IMR-90 (cell line): ENCODE measurements around the gene DCAF16.

ENCODE experiments used
- POLR2A ChIP-seq: IDR thresholded peaks from 2 replicates; pipeline ENCODE4 v1.6.1; 2012; ENCODE audit warnings: mild to moderate bottlenecking, low read depth, low read length
- TF ChIP-seq, protein P1 (sequence below): fragments of 150-350 bp; IDR thresholded peaks from 2 replicates; pipeline ENCODE4 v1.6.1; 2016; ENCODE audit warnings: low read depth, mild to moderate bottlenecking, low read length, moderate library complexity, borderline replicate concordance

DNA sequence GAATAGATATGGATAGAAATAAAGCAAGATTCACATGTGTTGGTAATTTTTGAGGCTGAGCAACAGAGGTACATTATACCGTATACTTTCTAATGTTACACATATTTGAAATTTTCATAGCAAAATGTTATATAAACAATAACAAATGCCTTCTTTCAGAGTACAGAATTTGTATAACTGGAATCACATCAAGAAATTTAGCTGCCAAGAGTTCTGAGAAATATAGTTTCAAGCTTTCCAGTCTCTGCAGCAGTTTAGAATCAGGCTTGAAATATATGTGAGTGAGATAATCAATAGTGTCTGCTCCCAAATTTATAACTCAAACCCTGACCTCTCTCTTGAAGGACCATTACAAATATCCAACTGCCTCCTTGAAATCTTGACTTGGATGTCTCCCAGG, 52.9 kb downstream of the DCAF16 start:
- TF ChIP-seq, protein P1, sequence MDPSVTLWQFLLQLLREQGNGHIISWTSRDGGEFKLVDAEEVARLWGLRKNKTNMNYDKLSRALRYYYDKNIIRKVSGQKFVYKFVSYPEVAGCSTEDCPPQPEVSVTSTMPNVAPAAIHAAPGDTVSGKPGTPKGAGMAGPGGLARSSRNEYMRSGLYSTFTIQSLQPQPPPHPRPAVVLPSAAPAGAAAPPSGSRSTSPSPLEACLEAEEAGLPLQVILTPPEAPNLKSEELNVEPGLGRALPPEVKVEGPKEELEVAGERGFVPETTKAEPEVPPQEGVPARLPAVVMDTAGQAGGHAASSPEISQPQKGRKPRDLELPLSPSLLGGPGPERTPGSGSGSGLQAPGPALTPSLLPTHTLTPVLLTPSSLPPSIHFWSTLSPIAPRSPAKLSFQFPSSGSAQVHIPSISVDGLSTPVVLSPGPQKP, result no peak
- TF ChIP-seq POLR2A, result no peak
